Mucosa of stomach (tissue), 1 donor: Measurements from ENCODE around the gene TXNDC17.
"Not testable (repeated sequence)": the region's sequence is repeated elsewhere in the genome, so short reads cannot be mapped to it uniquely, and the experiment has no call there.

Experiments used
- H3K27me3 ChIP-seq: one replicate; pipeline ENCODE4 v1.7.0; 2013; ENCODE audit warnings: mild to moderate bottlenecking, low read length; ENCODE audit not compliant: control insufficient read depth, insufficient read depth
- H3K36me3 ChIP-seq: one replicate; pipeline ENCODE4 v1.7.0; 2013; ENCODE audit warnings: low read length; ENCODE audit not compliant: control insufficient read depth, insufficient read depth
- H3K4me1 ChIP-seq: one replicate; pipeline ENCODE4 v1.7.0; 2013; ENCODE audit warnings: mild to moderate bottlenecking, low read length; ENCODE audit not compliant: control insufficient read depth, insufficient read depth
- H3K4me3 ChIP-seq: one replicate; pipeline ENCODE4 v1.7.0; 2013; ENCODE audit warnings: low read length
- H3K9ac ChIP-seq: one replicate; pipeline ENCODE4 v1.7.0; 2013; ENCODE audit warnings: mild to moderate bottlenecking, low read length, moderate library complexity
- H3K9me3 ChIP-seq: one replicate; pipeline ENCODE4 v1.7.0; 2013; ENCODE audit warnings: mild to moderate bottlenecking, low read length, moderate library complexity; ENCODE audit not compliant: control insufficient read depth
- donor health status: Pancreatic carcinoma.

The TXNDC17 gene

GRCh38 chr17:6655732-6656361 lies 15.0 kb downstream of the TXNDC17 start:
- H3K9me3 ChIP-seq, H3K36me3 ChIP-seq, H3K4me3 ChIP-seq, H3K9ac ChIP-seq: not testable (repeated sequence)
- H3K4me1 ChIP-seq, result peaks cover 33% of the 10 kb centered on the region
- peaks cover 30% of the 10 kb centered on the region for H3K27me3 ChIP-seq

- H3K9ac ChIP-seq, H3K36me3 ChIP-seq, H3K4me3 ChIP-seq, H3K9me3 ChIP-seq: not testable (repeated sequence)
- Histone ChIP-seq H3K27me3 (peaks cover 30% of the 10 kb centered on the region), H3K4me1 (peaks cover 29% of the 10 kb centered on the region)
Measured at GRCh38 chr17:6656797-6657632, 16.2 kb downstream of the TXNDC17 start.

- Histone ChIP-seq H3K36me3 (no peaks in the 10 kb centered on the region), H3K9me3 (no peaks in the 10 kb centered on the region), H3K27me3 (peaks cover 27% of the 10 kb centered on the region), H3K4me1 (peaks cover 22% of the 10 kb centered on the region), H3K4me3 (no peak overlapping the region), H3K9ac (no peak overlapping the region)
Measured at GRCh38 chr17:6657633-6658287, 16.9 kb downstream of the TXNDC17 start.

GRCh38 chr17:6658411-6658810 lies 17.6 kb downstream of the TXNDC17 start:
- not testable (repeated sequence) for H3K36me3 ChIP-seq, H3K9ac ChIP-seq, H3K9me3 ChIP-seq, H3K4me3 ChIP-seq
- Histone ChIP-seq H3K27me3 (peaks cover 27% of the 10 kb centered on the region), H3K4me1 (peaks cover 20% of the 10 kb centered on the region)

GRCh38 chr17:6660101-6660500 lies 19.2 kb downstream of the TXNDC17 start:
- H3K27me3 ChIP-seq, result peaks cover 18% of the 10 kb centered on the region
- H3K36me3 ChIP-seq, result no peaks in the 10 kb centered on the region
- no peak overlapping the region for H3K4me3 ChIP-seq
- H3K4me1 ChIP-seq, result peaks cover 4% of the 10 kb centered on the region
- H3K9me3 ChIP-seq, result no peaks in the 10 kb centered on the region
- H3K9ac ChIP-seq, result no peak overlapping the region

- Histone ChIP-seq H3K36me3 (no peaks in the 10 kb centered on the region), H3K4me3 (no peak overlapping the region), H3K27me3 (peaks cover 12% of the 10 kb centered on the region), H3K9ac (no peak overlapping the region), H3K9me3 (no peaks in the 10 kb centered on the region), H3K4me1 (no peaks in the 10 kb centered on the region)
Measured at GRCh38 chr17:6660805-6661463, 20.1 kb downstream of the TXNDC17 start.

- Histone ChIP-seq H3K9me3 (no peaks in the 10 kb centered on the region), H3K9ac (no peak overlapping the region), H3K4me3 (no peak overlapping the region), H3K36me3 (no peaks in the 10 kb centered on the region), H3K27me3 (peaks cover 12% of the 10 kb centered on the region), H3K4me1 (no peaks in the 10 kb centered on the region)
Measured at GRCh38 chr17:6661464-6661848, 20.6 kb downstream of the TXNDC17 start.

GRCh38 chr17:6663200-6663599 lies 22.3 kb downstream of the TXNDC17 start:
- not testable (repeated sequence) for H3K4me1 ChIP-seq, H3K9ac ChIP-seq, H3K36me3 ChIP-seq, H3K9me3 ChIP-seq, H3K4me3 ChIP-seq, H3K27me3 ChIP-seq

GRCh38 chr17:6666077-6666521 lies 25.2 kb downstream of the TXNDC17 start:
- H3K27me3 ChIP-seq, result no peaks in the 10 kb centered on the region
- H3K4me3 ChIP-seq, result no peak overlapping the region
- no peak overlapping the region for H3K9ac ChIP-seq
- H3K36me3 ChIP-seq, result no peaks in the 10 kb centered on the region
- H3K4me1 ChIP-seq, result no peaks in the 10 kb centered on the region
- H3K9me3 ChIP-seq, result no peaks in the 10 kb centered on the region

GRCh38 chr17:6666557-6666956 lies 25.7 kb downstream of the TXNDC17 start:
- H3K9me3 ChIP-seq, result no peaks in the 10 kb centered on the region
- no peaks in the 10 kb centered on the region for H3K27me3 ChIP-seq
- H3K36me3 ChIP-seq, result no peaks in the 10 kb centered on the region
- H3K9ac ChIP-seq, result no peak overlapping the region
- no peak overlapping the region for H3K4me3 ChIP-seq
- no peaks in the 10 kb centered on the region for H3K4me1 ChIP-seq

GRCh38 chr17:6667516-6667915 lies 26.7 kb downstream of the TXNDC17 start:
- no peaks in the 10 kb centered on the region for H3K4me1 ChIP-seq

GRCh38 chr17:6668219-6668618 lies 27.4 kb downstream of the TXNDC17 start:
- H3K4me1 ChIP-seq, result no peaks in the 10 kb centered on the region

More at GRCh38 chr17:6667516-6667915, 26.7 kb downstream of the TXNDC17 start:
- Histone ChIP-seq H3K9me3 (no peaks in the 10 kb centered on the region), H3K4me3 (no peak overlapping the region), H3K9ac (no peak overlapping the region), H3K36me3 (no peaks in the 10 kb centered on the region), H3K27me3 (no peaks in the 10 kb centered on the region)

More at GRCh38 chr17:6668219-6668618, 27.4 kb downstream of the TXNDC17 start:
- Histone ChIP-seq H3K9me3 (no peaks in the 10 kb centered on the region), H3K36me3 (no peaks in the 10 kb centered on the region), H3K4me3 (no peak overlapping the region), H3K27me3 (no peaks in the 10 kb centered on the region), H3K9ac (no peak overlapping the region)
